ENCODE measurements around the gene TBC1D1. TPM values are rescaled to one million over a fixed set of nuclear protein-coding genes. Genes with fewer than 3 reads are reported as not detected.
A peak's percentile ranks its signal among the peaks of the same experiment; 100 is the strongest.

TBC1D1 gene
- total and polyA plus RNA-seq, 5 donors from 2014 or later: 12.3 to 48.2 (median 19.4) TPM

DNA sequence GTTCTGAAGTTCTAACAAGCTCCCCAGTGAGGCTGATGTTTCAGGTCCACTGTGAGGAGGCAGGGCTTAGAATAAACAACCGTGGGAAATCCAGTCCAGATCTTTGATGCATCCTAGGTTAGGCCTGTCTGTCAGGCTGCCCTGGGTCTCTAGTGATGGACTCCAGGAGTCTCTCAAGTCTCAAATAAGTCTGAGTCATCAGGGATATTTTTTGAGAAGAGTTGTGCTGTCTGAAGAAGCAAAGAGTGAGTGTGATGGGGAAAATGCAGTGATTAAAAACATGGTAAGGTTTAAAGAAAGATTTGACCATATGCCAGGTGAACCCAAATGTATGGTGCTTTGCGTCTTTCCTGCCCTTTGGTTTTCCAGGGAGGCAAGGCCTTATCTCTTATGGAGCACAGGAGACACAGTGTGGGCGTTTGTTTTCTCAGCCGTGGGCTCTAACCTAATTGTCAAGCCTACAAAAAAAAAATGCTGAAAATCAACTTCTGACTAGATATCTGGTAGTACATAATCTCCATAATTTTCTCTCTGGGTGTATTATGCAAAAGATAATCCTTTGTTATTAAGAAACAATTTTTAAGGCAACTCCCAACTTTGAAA, 170.0 kb downstream of the TBC1D1 start:
- Mint-ChIP-seq H3K27me3 (no peaks in the 10 kb centered on the region), H3K4me3 (no peak overlapping the region), H3K4me1 (peaks cover 0 to 18% (median 14%) of the 10 kb centered on the region in 4 donors), H3K36me3 (peaks cover 28% of the 10 kb centered on the region), H3K27ac (peak overlapping the region in 2 of 3 donors; percentile 12 to 49), H3K9me3 (no peaks in the 10 kb centered on the region)
- Histone ChIP-seq H3K4me3 (ENCODE audit: low read depth, low read length) (no peak overlapping the region), H3K9me3 (ENCODE audit: control insufficient read depth in 2 of 2, low read length in 2 of 2) (no peaks in the 10 kb centered on the region), H3K27ac (ENCODE audit: insufficient read depth, low read length, poor library complexity, severe bottlenecking) (no peak overlapping the region), H3K4me1 (ENCODE audit: control insufficient read depth, insufficient read depth, low read length, poor library complexity, severe bottlenecking) (peaks cover 7% of the 10 kb centered on the region), H3K27me3 (ENCODE audit: control insufficient read depth, insufficient read depth, low read length) (no peaks in the 10 kb centered on the region), H3K36me3 (ENCODE audit: control insufficient read depth, insufficient read depth, low read length) (peaks cover 13% of the 10 kb centered on the region)
- ATAC-seq (ENCODE audit: low read depth in 2 of 2): no peak
- no peak for DNase-seq

DNA sequence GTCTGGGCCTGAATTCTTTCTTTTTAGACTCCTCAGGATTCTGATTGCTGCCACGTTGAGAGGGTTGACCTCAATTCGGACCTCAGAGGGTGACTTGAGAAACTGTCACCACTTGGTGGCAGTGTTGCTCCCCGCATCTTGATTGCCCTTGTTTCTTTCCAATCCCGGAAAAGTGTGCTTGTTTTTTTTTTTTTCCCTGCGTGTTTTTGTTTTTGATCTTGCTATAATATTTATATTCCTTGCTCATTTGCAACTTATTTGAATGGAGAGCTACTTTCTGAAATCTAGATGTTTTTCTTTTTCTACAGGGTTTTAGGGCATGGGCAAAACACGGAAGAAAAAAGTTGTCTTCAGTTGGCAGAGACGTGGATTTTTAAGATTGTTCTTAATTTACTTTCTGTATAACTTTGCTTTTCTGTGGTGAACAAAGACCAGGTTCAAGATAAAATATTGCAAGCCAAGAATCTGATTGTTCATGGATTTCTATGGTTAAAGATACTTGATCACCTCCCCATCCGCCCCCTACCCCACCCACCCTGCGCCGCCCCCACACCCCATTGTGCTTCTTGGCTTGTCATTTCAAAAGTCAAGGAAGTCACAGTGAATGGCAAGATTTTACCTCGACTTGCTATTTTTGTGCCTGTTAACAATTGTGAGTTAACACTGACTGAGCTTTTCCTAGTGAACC, 171.3 kb downstream of the TBC1D1 start:
- H3K27ac ChIP-seq (ENCODE audit: insufficient read depth, low read length, poor library complexity, severe bottlenecking): no peak overlapping the region
- peak overlapping the region; percentile 74 to 96 (median 86) for H3K4me3 Mint-ChIP-seq
- H3K27me3 Mint-ChIP-seq: no peaks in the 10 kb centered on the region
- no peaks in the 10 kb centered on the region for H3K27me3 ChIP-seq (ENCODE audit: control insufficient read depth, insufficient read depth, low read length)
- peaks cover 7% of the 10 kb centered on the region for H3K4me1 ChIP-seq (ENCODE audit: control insufficient read depth, insufficient read depth, low read length, poor library complexity, severe bottlenecking)
- peak overlapping the region; percentile 60 to 91 (median 67) for H3K27ac Mint-ChIP-seq
- H3K9me3 ChIP-seq (ENCODE audit: control insufficient read depth in 2 of 2, low read length in 2 of 2): no peaks in the 10 kb centered on the region
- peaks cover 3% of the 10 kb centered on the region for H3K36me3 ChIP-seq (ENCODE audit: control insufficient read depth, insufficient read depth, low read length)
- H3K9me3 Mint-ChIP-seq: no peaks in the 10 kb centered on the region
- H3K4me1 Mint-ChIP-seq: peaks cover 0 to 18% (median 14%) of the 10 kb centered on the region in 4 donors
- peaks cover 18% of the 10 kb centered on the region for H3K36me3 Mint-ChIP-seq
- DNase-seq (peak; percentile 46 to 77 (median 51)), ATAC-seq (ENCODE audit: low read depth in 2 of 2) (peak in 1 of 2 donors; percentile 63)
- peak overlapping the region; percentile 95 for H3K4me3 ChIP-seq (ENCODE audit: low read depth, low read length)

GRCh38 chr4:38062776-38063097, 171.9 kb downstream of the TBC1D1 start:
- no peak overlapping the region for H3K27ac ChIP-seq (ENCODE audit: insufficient read depth, low read length, poor library complexity, severe bottlenecking)
- H3K4me3 Mint-ChIP-seq: peak overlapping the region in 3 of 4 donors; percentile 7 to 88 (median 68)
- H3K4me1 ChIP-seq (ENCODE audit: control insufficient read depth, insufficient read depth, low read length, poor library complexity, severe bottlenecking): peaks cover 7% of the 10 kb centered on the region
- DNase-seq: no peak
- H3K36me3 Mint-ChIP-seq: peaks cover 18% of the 10 kb centered on the region
- H3K27ac Mint-ChIP-seq: peak overlapping the region in 2 of 3 donors; percentile 42 to 76
- ATAC-seq (ENCODE audit: low read depth in 2 of 2): no peak
- peaks cover 0 to 18% (median 14%) of the 10 kb centered on the region in 4 donors for H3K4me1 Mint-ChIP-seq
- no peaks in the 10 kb centered on the region for H3K9me3 ChIP-seq (ENCODE audit: control insufficient read depth in 2 of 2, low read length in 2 of 2)
- H3K27me3 ChIP-seq (ENCODE audit: control insufficient read depth, insufficient read depth, low read length): no peaks in the 10 kb centered on the region
- no peaks in the 10 kb centered on the region for H3K9me3 Mint-ChIP-seq
- peaks cover 2% of the 10 kb centered on the region for H3K36me3 ChIP-seq (ENCODE audit: control insufficient read depth, insufficient read depth, low read length)
- no peaks in the 10 kb centered on the region for H3K27me3 Mint-ChIP-seq
- peak overlapping the region; percentile 95 for H3K4me3 ChIP-seq (ENCODE audit: low read depth, low read length)

DNA sequence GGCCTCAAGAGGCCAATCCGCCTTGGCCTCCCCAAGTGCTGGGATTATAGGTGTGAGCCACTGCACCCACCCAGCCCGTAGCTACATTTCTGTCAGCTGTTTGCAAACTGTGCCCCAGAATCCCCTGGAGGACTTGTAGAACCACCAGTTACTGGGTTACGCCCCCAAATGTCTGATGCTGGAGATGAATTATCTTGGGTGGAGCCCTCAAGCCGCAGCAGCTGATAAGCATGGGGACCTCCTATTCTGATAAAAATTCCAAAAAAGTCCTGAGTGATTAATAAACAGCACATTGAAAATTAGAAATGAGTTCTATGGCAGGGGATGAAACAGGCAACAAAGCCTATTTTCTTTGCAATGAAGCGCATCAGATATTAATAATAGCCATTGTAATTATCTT, 174.3 kb downstream of the TBC1D1 start:
- Histone ChIP-seq H3K27me3 (ENCODE audit: control insufficient read depth, insufficient read depth, low read length) (no peaks in the 10 kb centered on the region), H3K9me3 (ENCODE audit: control insufficient read depth in 2 of 2, low read length in 2 of 2) (no peaks in the 10 kb centered on the region), H3K27ac (ENCODE audit: insufficient read depth, low read length, poor library complexity, severe bottlenecking) (no peak overlapping the region), H3K36me3 (ENCODE audit: control insufficient read depth, insufficient read depth, low read length) (peaks cover 2% of the 10 kb centered on the region), H3K4me3 (ENCODE audit: low read depth, low read length) (no peak overlapping the region), H3K4me1 (ENCODE audit: control insufficient read depth, insufficient read depth, low read length, poor library complexity, severe bottlenecking) (peaks cover 7% of the 10 kb centered on the region)
- Mint-ChIP-seq H3K27me3 (no peaks in the 10 kb centered on the region), H3K36me3 (peaks cover 22% of the 10 kb centered on the region), H3K4me3 (peak overlapping the region in 1 of 4 donors; percentile 10), H3K9me3 (peaks cover 0 to 2% (median 0%) of the 10 kb centered on the region in 7 donors), H3K27ac (no peak overlapping the region), H3K4me1 (peaks cover 5 to 20% (median 16%) of the 10 kb centered on the region in 4 donors)
- no peak for DNase-seq
- no peak for ATAC-seq (ENCODE audit: low read depth in 2 of 2)

DNA sequence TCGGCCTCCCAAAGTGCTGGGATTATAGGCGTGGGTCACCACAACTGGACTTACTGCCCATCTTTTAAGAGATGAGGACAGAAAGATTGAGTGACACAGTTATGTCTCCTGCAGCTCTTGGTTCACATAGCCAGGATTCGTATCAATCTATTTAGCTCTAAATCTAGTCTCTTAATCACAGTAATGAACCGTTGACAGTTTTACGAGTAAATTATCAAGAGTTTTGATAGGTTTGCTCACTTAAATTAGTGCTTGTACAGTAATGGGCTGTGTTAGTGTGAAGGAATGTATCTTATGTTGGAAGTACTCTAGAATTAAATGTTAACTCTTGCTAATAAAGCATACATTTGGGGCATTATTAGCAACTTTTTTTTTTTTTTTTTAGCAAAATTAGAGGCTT, 175.0 kb downstream of the TBC1D1 start:
- H3K4me1 Mint-ChIP-seq: peaks cover 5 to 23% (median 18%) of the 10 kb centered on the region in 4 donors
- H3K36me3 ChIP-seq (ENCODE audit: control insufficient read depth, insufficient read depth, low read length): peaks cover 2% of the 10 kb centered on the region
- no peaks in the 10 kb centered on the region for H3K27me3 ChIP-seq (ENCODE audit: control insufficient read depth, insufficient read depth, low read length)
- peaks cover 0 to 2% (median 0%) of the 10 kb centered on the region in 7 donors for H3K9me3 Mint-ChIP-seq
- H3K27ac ChIP-seq (ENCODE audit: insufficient read depth, low read length, poor library complexity, severe bottlenecking): no peak overlapping the region
- no peak for ATAC-seq (ENCODE audit: low read depth in 2 of 2)
- no peaks in the 10 kb centered on the region for H3K27me3 Mint-ChIP-seq
- H3K4me3 Mint-ChIP-seq: no peak overlapping the region
- H3K4me3 ChIP-seq (ENCODE audit: low read depth, low read length): no peak overlapping the region
- peaks cover 23% of the 10 kb centered on the region for H3K36me3 Mint-ChIP-seq
- no peak overlapping the region for H3K27ac Mint-ChIP-seq
- H3K4me1 ChIP-seq (ENCODE audit: control insufficient read depth, insufficient read depth, low read length, poor library complexity, severe bottlenecking): peaks cover 7% of the 10 kb centered on the region
- H3K9me3 ChIP-seq (ENCODE audit: control insufficient read depth in 2 of 2, low read length in 2 of 2): no peaks in the 10 kb centered on the region
- no peak for DNase-seq

GRCh38 chr4:38067499-38067898, 176.6 kb downstream of the TBC1D1 start:
- no peak for ATAC-seq (ENCODE audit: low read depth in 2 of 2)
- peaks cover 8 to 20% (median 13%) of the 10 kb centered on the region in 4 donors for H3K4me1 Mint-ChIP-seq
- H3K36me3 ChIP-seq (ENCODE audit: control insufficient read depth, insufficient read depth, low read length): peaks cover 5% of the 10 kb centered on the region
- H3K9me3 ChIP-seq (ENCODE audit: control insufficient read depth in 2 of 2, low read length in 2 of 2): no peaks in the 10 kb centered on the region
- DNase-seq: no peak
- H3K36me3 Mint-ChIP-seq: peaks cover 30% of the 10 kb centered on the region
- H3K27me3 ChIP-seq (ENCODE audit: control insufficient read depth, insufficient read depth, low read length): no peaks in the 10 kb centered on the region
- peaks cover 3% of the 10 kb centered on the region for H3K4me1 ChIP-seq (ENCODE audit: control insufficient read depth, insufficient read depth, low read length, poor library complexity, severe bottlenecking)
- H3K4me3 Mint-ChIP-seq: no peak overlapping the region
- H3K4me3 ChIP-seq (ENCODE audit: low read depth, low read length): no peak overlapping the region
- H3K27ac ChIP-seq (ENCODE audit: insufficient read depth, low read length, poor library complexity, severe bottlenecking): no peak overlapping the region
- no peaks in the 10 kb centered on the region for H3K27me3 Mint-ChIP-seq
- no peak overlapping the region for H3K27ac Mint-ChIP-seq
- peaks cover 0 to 2% (median 0%) of the 10 kb centered on the region in 7 donors for H3K9me3 Mint-ChIP-seq

- DNase-seq (no peak), ATAC-seq (ENCODE audit: low read depth in 2 of 2) (no peak)
- Histone ChIP-seq H3K4me1 (ENCODE audit: control insufficient read depth, insufficient read depth, low read length, poor library complexity, severe bottlenecking) (no peaks in the 10 kb centered on the region), H3K36me3 (ENCODE audit: control insufficient read depth, insufficient read depth, low read length) (peaks cover 5% of the 10 kb centered on the region), H3K27me3 (ENCODE audit: control insufficient read depth, insufficient read depth, low read length) (no peaks in the 10 kb centered on the region), H3K27ac (ENCODE audit: insufficient read depth, low read length, poor library complexity, severe bottlenecking) (no peak overlapping the region), H3K4me3 (ENCODE audit: low read depth, low read length) (no peak overlapping the region), H3K9me3 (ENCODE audit: control insufficient read depth in 2 of 2, low read length in 2 of 2) (no peaks in the 10 kb centered on the region)
- Mint-ChIP-seq H3K27me3 (no peaks in the 10 kb centered on the region), H3K9me3 (peaks cover 0 to 2% (median 0%) of the 10 kb centered on the region in 7 donors), H3K4me1 (peaks cover 8 to 14% (median 11%) of the 10 kb centered on the region in 4 donors), H3K4me3 (no peak overlapping the region), H3K36me3 (peaks cover 36% of the 10 kb centered on the region), H3K27ac (peak overlapping the region in 2 of 3 donors; percentile 34 to 95)
These were observed 177.2 kb downstream of the TBC1D1 start for GRCh38 chr4:38068107-38068506.
